Measurements from ENCODE around the gene NAP1L2.
"Not testable (repeated sequence)": the region's sequence is repeated elsewhere in the genome, so short reads cannot be mapped to it uniquely, and the experiment has no call there.

NAP1L2 gene

DNA sequence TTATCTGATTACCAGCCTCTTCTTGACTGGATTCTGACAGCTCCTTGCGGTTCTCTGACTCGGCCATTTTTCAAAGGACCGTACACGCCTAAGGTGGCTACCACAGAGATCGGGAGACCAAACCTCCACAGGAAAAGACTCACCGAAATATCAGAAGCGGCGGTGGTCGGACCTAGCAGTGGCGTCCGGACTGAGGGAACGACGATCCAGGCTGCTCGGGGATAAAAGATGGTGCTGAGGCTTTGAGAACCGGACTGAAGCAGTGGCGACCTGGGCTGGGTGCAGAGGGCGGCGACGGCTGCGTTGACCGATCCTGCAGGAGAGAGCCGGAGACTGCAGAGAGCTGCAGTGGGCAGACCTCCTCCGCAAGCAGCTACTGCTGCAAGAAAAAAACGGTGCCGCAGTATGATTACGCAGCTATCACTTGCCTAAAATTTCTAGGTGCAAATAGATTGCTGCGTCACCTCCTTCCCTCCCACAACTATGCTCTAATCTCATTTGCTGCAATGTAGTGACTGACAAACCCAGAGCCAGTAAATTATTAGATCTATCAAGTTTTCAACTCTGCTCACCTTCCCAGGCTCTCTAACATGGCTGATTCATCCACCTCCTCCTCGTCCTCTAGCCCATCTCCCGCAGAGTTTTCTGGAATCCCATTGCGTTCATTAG lies at the start of gene NAP1L2:
Gene NAP1L2, minus strand, starts transcription at position 426 of the 669 bp plus-strand sequence. Its CDS starts 359 bp downstream, at position 67.
- in situ Hi-C loops (cut with HindIII; ENCODE audit: low pct_ligation_motif_present, low pct_unique_long_range_greater_than_20kb, low sequenced_read_pairs) = no loop called here
- no peak for DNase-seq

GRCh38 chrX:73262991-73263390 lies 48.3 kb upstream of the NAP1L2 start:
- in situ Hi-C loops (cut with HindIII; ENCODE audit: low pct_ligation_motif_present, low pct_unique_long_range_greater_than_20kb, low sequenced_read_pairs) = no loop called here
- DNase-seq = peak; percentile 2

DNA sequence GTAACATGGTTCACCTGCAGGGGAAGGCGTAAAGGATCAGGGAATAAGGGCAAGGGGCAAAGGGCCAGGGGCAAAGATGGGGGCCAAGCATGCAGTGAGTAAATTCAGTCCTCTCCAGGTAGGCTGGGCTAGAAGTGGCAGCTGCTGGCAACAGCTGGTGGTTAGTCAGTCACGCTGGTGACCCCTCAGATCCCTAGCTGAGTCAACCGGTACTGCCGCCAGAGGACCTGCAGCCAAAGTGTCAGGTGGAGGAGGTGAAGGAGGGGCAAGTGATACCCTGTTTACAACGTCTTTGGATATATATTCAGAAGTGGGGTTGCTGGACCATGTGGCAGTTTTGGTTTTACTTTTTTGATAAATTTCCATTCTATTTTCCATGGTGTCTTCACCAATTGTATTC lies 24.6 kb upstream of the NAP1L2 start:
- DNase-seq = no peak
- in situ Hi-C loops (cut with HindIII; ENCODE audit: low pct_ligation_motif_present, low pct_unique_long_range_greater_than_20kb, low sequenced_read_pairs) = no loop called here

- DNase-seq = no peak
- in situ Hi-C loops (cut with HindIII; ENCODE audit: low pct_ligation_motif_present, low pct_unique_long_range_greater_than_20kb, low sequenced_read_pairs) = no loop called here
Observed at GRCh38 chrX:73217621-73218020, 3.0 kb upstream of the NAP1L2 start.

DNA sequence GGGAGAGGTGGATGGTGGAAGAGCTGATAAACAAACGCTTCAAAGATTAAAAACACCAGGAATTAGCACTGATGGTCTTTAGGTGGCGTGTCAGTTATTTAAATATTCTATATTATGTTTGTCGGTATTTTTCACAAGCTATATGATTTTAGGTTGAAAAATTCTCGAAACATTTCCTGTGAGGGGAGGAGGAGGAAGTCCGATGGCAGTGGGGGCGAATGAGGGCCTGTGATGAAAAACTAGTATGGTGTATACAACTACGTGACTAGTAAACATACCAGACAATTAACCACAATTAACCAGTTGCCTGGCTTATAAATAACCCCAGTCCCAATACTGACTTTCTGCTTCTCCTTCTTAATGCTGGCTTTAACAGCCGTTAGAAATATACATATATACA lies 595 bp upstream of the NAP1L2 start:
- no peak for DNase-seq
- in situ Hi-C loops (cut with HindIII; ENCODE audit: low pct_ligation_motif_present, low pct_unique_long_range_greater_than_20kb, low sequenced_read_pairs) = no loop called here

GRCh38 chrX:73213734-73214425 lies 771 bp downstream of the NAP1L2 start:
- DNase-seq = no peak
- in situ Hi-C loops (cut with HindIII; ENCODE audit: low pct_ligation_motif_present, low pct_unique_long_range_greater_than_20kb, low sequenced_read_pairs) = no loop called here

- no peak for DNase-seq
- in situ Hi-C loops (cut with HindIII; ENCODE audit: low pct_ligation_motif_present, low pct_unique_long_range_greater_than_20kb, low sequenced_read_pairs) = no loop called here
Observed at GRCh38 chrX:73206366-73206765, 8.3 kb downstream of the NAP1L2 start.

GRCh38 chrX:73182502-73183114 lies 32.0 kb downstream of the NAP1L2 start:
- in situ Hi-C loops (cut with HindIII; ENCODE audit: low pct_ligation_motif_present, low pct_unique_long_range_greater_than_20kb, low sequenced_read_pairs) = no loop called here
- no peak for DNase-seq

DNA sequence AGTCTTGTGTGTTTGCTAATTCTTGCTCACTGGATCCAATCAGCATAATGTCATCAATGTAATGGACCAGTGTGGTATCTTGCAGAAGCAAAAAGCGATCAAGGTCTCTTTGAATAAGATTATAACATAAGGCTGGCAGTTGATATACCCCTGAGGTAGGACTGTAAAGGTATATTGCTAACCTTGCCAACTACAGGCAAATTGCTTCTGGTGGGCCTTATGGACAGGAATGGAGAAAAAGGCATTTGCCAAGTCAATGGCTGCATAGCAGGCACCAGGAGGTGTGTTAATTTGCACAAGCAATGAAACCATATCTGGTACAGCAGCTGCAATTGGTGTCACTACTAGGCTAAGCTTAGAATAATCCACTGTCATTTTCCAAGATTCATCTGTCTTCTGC lies 45.7 kb downstream of the NAP1L2 start:
- DNase-seq; in situ Hi-C loops (cut with HindIII; ENCODE audit: low pct_ligation_motif_present, low pct_unique_long_range_greater_than_20kb, low sequenced_read_pairs): not testable (repeated sequence)

Measured in ACHN (cell line).